Stimulated activated CD4-positive, alpha-beta T cell treated with anti-CD3 and anti-CD28 coated beads, Interleukin-1b, Interleukin-23, amount 100 ng/mL, for 24 hours (primary cell): ENCODE data around the gene TP53I11.
A peak's percentile ranks its signal among the peaks of the same experiment; 100 is the strongest.

Experiments
- DNase-seq, 4 experiments: peaks; one replicate each; pipeline ENCODE4 v3.0.0-alpha.2; 2020; ENCODE audit warnings: low read depth in 4 of 4, low spot score in 1 of 4

Gene TP53I11

DNA sequence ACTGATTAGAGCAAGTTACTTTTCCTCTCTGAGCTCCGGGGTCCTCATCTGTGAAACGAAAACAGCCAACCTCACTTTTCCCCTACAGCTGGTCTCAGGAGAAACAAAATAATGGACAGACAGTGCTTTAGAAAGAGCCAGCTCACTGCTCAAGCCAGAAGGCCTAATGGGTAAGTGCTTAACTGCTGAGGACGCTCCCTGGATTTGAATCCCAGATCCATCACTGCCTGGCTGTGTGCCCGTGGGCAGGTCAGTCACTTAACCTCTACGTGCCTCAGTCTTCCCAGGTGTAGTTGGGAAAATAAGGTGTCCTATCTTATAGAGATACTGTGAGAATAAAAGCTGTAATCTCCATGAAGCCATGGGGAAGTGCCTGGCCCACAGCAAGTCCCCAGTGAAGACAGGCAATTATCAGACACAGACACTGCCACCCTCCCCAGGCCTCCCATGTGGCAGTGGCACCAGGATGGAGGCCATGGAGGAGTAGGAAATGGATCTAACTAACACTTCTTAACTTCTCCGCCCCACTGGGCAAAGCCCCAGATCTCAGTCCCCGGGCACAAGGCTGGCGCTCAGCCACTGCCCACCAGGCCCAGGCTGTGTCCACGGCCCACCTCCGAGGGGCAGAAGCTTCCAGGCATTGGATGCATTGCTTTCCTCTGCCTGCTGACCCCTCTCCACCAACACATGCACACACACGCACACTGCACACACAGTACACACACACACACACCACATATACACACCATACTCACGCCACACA lies 9.2 kb downstream of the TP53I11 start:
- no peak for DNase-seq

DNA sequence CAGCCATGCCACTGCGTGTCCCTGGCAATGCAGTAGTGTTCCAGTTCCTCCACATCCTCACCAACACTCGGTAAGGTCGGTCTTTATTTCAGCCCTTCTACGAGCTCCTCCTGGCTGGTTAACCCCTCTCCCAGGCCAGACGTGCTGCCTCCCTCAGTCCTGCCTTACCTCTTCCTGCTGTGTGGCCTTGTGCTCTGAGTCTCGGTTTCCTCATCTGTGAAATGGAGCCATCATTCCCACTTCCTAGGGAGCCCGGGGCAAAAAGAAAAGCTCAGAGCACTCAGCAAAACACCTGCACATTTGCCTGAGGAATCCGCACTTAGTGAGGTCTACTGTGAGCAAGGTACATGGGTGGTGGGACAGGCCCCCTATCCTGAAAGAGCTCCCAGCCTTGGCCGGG lies 9.8 kb downstream of the TP53I11 start:
- DNase-seq, result no peak

GRCh38 chr11:44940404-44940803 lies 10.3 kb downstream of the TP53I11 start:
- no peak for DNase-seq

GRCh38 chr11:44939673-44940395 lies 10.8 kb downstream of the TP53I11 start:
- DNase-seq, result no peak

DNA sequence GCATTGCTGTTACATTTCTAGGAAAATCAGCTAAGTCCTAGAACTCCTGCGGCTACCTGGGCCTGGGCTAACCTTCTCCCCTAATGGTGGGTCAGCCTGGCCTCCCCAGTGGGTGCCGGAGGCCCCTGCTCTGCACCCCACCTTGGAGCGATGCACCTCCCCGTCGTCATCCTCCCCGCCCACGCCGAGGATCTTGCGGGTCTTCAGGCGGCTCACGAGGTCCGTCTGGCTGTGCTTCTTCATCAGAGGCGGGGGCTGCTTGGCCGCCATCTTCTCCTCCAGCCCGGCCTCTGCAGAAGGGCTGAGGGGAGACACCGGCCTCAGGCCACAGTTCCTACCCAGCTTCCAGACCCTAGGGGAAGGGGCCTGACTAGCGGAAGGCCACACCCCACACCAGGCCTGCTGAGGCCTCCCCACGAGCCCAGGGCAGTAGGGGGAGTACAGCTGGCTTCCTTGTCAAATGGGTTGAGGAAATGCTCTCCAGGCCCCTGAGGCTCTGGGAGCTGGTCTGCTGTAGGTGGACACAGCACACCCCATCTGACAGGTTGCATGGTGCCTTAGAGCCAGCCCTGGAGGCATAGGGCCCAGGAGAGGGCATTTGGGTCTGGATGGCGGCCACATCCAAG lies 12.5 kb downstream of the TP53I11 start:
- no peak for DNase-seq

DNA sequence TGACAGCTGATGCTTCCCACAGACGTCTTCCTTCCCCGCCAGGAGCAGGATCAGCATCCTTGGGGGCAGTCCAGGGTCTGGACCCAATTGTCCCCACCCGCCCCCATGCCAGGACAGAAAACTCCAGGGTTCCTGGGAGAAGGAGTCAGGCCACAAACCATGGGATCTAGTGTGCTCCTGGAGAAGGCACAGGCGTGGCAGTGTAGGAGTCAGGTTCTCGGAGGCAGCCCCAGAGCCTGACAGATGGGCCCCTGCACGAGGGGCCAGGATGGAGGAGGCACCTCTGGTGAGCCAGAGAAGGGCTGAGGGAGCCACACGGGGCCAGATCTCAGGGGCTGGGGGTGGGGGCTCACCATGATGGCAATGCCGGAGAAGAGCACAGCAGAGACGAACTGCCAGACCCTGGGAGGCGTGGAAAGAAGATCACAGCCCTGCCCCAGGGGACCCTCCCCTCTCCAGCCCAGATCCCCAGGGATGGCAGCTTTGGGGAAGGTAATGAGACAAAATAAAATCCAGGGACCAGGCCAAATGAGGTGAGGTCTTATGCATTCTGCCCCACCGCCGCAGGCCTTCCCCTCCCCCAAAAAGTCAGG lies 13.6 kb downstream of the TP53I11 start:
- no peak for DNase-seq

DNA sequence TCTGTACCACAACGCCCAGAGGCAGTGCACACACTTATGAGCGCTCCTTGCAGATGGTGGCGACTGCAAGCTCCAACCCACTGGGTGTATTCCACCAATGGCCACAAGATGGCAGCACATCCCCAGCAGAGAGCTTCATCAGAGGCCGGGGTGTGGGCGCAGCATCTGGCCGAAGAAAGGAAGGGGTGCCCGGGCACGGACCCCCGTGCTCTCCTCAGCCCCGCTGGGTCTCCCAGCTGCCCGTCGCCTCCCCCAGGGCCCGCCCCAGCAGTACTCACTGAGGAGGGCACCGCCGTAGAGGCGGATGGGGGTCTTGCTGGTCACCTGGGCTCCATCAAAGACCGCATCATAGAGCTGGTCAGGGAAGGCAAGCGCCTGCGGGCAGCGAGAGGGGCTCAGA lies 14.2 kb downstream of the TP53I11 start:
- DNase-seq, result peak; percentile 73 to 82 (median 78)

- no peak for DNase-seq
Observed at GRCh38 chr11:44934735-44935250, 15.9 kb downstream of the TP53I11 start.

DNA sequence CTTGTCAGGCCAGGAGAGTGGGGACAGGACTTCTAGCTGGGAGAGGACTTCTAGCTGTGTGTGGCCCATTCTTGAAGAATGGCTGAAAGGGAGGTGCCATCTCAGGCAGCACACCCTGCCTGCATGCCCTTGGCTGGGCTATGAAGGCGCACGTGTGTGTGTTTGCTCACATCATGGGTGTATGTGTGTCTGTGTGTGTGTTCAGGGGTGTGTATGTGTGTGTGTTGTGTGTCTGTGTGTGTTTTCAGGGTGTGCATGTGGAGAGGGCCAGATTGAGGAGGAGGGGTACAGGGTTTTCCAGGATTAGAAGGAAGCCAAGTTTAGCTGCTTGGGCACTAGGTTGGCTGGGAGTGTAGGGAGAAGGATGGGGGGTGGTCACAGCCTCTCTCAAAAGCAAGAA lies 16.6 kb downstream of the TP53I11 start:
- DNase-seq, result no peak

- no peak for DNase-seq
Observed at GRCh38 chr11:44931466-44931865, 19.2 kb downstream of the TP53I11 start.

GRCh38 chr11:44930588-44931302 lies 19.9 kb downstream of the TP53I11 start:
- DNase-seq, result no peak

DNA sequence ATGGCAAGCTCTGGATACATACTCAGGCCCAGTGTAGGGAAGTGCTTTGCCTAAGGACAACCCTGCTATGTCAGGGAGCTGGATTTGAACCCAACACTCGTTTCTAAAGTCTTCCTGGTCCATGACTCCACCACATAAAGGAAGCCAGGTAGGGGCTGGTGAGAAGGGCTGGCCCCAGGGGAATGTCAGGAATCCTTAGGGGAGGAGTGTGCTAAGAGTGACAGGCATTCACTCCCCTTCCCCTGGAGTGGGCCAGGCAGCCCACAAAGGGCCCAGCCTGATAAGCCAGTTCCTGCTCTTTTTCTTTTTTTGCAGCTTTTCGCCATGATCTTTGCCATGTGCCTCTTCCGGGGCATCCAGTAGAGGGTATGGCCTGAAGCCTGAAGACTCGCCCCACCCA lies 21.9 kb downstream of the TP53I11 start:
- no peak for DNase-seq

DNA sequence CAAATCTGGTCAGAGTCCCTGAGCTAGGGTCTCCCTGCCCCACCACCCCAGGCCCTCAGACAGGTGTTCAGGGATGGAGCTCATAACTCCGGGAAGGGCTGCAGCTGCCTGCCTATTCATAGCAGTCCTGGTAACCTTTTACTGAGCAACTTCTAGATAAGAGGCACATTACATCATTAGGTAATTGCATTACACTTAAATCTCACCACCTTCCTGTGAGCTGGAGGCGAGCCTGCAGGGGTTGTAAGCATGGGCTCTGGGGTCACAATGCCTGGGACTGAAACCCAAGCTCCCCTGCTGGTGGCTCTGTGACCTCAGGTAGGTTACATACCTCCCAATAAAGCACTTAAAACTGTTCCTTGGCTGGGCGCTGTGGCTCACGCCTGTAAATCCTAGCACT lies 22.5 kb downstream of the TP53I11 start:
- no peak for DNase-seq

DNA sequence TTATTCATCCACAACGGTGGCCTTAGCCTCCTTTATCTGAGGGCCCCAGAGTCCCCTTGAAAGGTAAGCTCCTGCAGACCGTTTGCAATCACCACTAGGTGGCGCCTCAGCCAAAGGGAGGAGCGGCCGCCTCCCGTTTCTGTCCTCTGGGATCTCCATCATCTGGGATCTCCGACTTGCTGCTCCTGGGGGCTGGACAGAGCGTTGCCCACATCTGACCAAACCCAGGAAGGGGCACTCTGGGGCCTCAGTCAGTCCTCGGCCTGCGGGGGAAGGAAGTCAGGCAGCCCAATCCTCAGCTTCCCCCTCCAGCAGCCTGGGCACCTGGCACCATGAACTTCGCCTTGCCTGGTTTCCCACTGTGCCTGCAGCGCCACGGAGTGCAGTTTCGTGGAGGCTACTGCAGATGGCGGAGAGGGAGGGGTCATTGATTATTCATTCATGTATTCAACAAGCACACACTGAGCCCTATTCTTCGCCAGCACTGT lies 23.5 kb downstream of the TP53I11 start:
- DNase-seq, result peak; percentile 34 to 48 (median 40)

GRCh38 chr11:44926036-44926435 lies 24.6 kb downstream of the TP53I11 start:
- DNase-seq, result no peak

- no peak for DNase-seq
Observed at GRCh38 chr11:44923806-44924205, 26.9 kb downstream of the TP53I11 start.

DNA sequence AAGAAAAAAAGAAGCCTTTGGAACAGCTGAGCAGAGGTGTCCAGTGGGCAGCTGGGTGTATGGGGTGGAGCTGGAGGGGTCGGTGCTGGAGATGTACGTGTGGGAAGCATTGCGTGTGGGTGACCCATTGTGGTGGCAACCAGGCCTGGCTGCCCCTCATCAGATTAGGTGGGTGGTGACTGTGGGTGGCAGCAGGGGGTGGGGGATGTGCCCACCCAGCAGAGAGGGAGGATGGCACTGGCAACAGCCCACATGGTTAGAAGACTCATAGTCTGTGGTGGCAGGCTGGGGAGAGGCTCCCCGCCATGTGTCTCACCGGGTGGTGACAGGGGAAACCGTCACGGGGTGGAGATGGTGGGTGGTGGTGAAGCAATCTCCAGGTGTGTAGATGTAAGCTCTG lies 27.6 kb downstream of the TP53I11 start:
- no peak for DNase-seq

DNA sequence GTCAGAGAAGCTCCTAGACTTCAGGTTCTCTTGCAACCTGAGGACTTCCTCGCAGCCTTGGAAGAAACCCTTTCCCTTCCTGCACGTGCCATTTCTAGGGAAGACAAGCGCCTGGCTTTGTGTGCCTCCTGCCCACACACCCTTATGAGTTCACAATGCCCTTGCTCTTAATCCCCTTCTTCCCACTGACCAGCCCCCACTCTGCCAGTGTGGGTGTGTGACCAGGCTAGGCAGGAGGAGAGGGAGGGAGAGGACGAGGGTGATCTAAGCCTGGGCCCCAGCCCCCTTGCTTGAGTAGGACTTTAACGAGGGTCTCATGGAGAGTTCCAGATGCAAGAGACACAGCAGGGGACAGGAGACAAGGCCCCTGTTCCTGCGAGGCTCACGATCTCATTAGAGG lies 30.2 kb downstream of the TP53I11 start:
- no peak for DNase-seq

- no peak for DNase-seq
Observed at GRCh38 chr11:44917741-44918140, 32.9 kb downstream of the TP53I11 start.

GRCh38 chr11:44916801-44917385 lies 33.8 kb downstream of the TP53I11 start:
- no peak for DNase-seq
